WTC11 (cell line): Measurements from ENCODE around the gene UGT3A2. TPM values are rescaled to one million over a fixed set of nuclear protein-coding genes. Genes with fewer than 3 reads are reported as not detected.

Experiments used
- ATAC-seq: fragments of 200-7000 bp; cut with Tn5 transposase; 2 replicates; pipeline ENCODE4 v1.10.0; 2021; ENCODE audit warnings: mild to moderate bottlenecking, moderate library complexity
- Bru-seq: library from RNA; stranded (reverse); fragments of 400-500 nt; gene quantifications from one replicate; lab custom pipeline; 2021; lab: Mats Ljungman, UMichigan
- CTCF ChIA-PET: fragments of 300-600 bp; sonication (Branson Sonifier 250); formaldehyde crosslinking; loops from one replicate; lab custom pipeline; 2021; ENCODE audit warnings: antibody characterized with exemption; lab: Charles Lee
- POLR2A ChIA-PET: fragments of 350-600 bp; sonication (Branson Sonifier 250); formaldehyde crosslinking; loops from one replicate; lab custom pipeline; 2021; ENCODE audit warnings: antibody characterized with exemption; lab: Charles Lee
- DNase-seq: peaks from one replicate; pipeline ENCODE4 v3.0.0; 2021; ENCODE audit warnings: low spot score
- H3K27ac Mint-ChIP-seq: 2 replicates; pipeline ENCODE4 v1.8.0; 2021; ENCODE audit warnings: mixed read lengths
- H3K27me3 Mint-ChIP-seq: 2 replicates; pipeline ENCODE4 v1.8.0; 2021; ENCODE audit warnings: low read depth, mild to moderate bottlenecking, moderate library complexity, mixed read lengths
- H3K36me3 Mint-ChIP-seq: 2 replicates; pipeline ENCODE4 v1.8.0; 2021; ENCODE audit warnings: mixed read lengths
- H3K4me1 Mint-ChIP-seq: 2 replicates; pipeline ENCODE4 v1.8.0; 2022; ENCODE audit warnings: mixed read lengths
- H3K4me3 Mint-ChIP-seq: 2 replicates; pipeline ENCODE4 v1.8.0; 2021; ENCODE audit warnings: mild to moderate bottlenecking, moderate library complexity, mixed read lengths
- H3K9me3 Mint-ChIP-seq: 2 replicates; pipeline ENCODE4 v1.8.0; 2021; ENCODE audit warnings: mixed read lengths
- ATF3 ChIP-seq: sonication (generic); formaldehyde crosslinking; conservative IDR thresholded peaks from 2 replicates; pipeline ENCODE4 v1.8.1; 2022; ENCODE audit warnings: mild to moderate bottlenecking, missing genetic modification reagents
- ESRRA ChIP-seq: sonication (generic); formaldehyde crosslinking; IDR thresholded peaks from 2 replicates; pipeline ENCODE4 v1.8.1; 2022; ENCODE audit warnings: mild to moderate bottlenecking, missing genetic modification reagents, borderline replicate concordance
- ETV6 ChIP-seq: sonication (generic); formaldehyde crosslinking; IDR thresholded peaks from 2 replicates; pipeline ENCODE4 v1.8.1; 2022; ENCODE audit warnings: mild to moderate bottlenecking, missing genetic modification reagents
- FOXP1 ChIP-seq: sonication (generic); formaldehyde crosslinking; IDR thresholded peaks from 2 replicates; pipeline ENCODE4 v1.8.0; 2022; ENCODE audit warnings: missing genetic modification reagents, mild to moderate bottlenecking, moderate library complexity, borderline replicate concordance
- GABPB1 ChIP-seq: sonication (generic); formaldehyde crosslinking; IDR thresholded peaks from 2 replicates; pipeline ENCODE4 v1.8.1; 2023; ENCODE audit warnings: mild to moderate bottlenecking, missing genetic modification reagents
- GTF2I ChIP-seq: fragments of 250-450 bp; sonication (Bioruptor Pico); conservative IDR thresholded peaks from 2 replicates; pipeline ENCODE4 v1.4.0; 2021; ENCODE audit warnings: mild to moderate bottlenecking
- KAT7 ChIP-seq: sonication (generic); formaldehyde crosslinking; IDR thresholded peaks from 2 replicates; pipeline ENCODE4 v1.8.1; 2023; ENCODE audit warnings: missing genetic modification reagents, mild to moderate bottlenecking, borderline replicate concordance
- MAX ChIP-seq: sonication (generic); formaldehyde crosslinking; IDR thresholded peaks from 2 replicates; pipeline ENCODE4 v1.8.0; 2022; ENCODE audit warnings: mild to moderate bottlenecking, missing genetic modification reagents
- NR1H2 ChIP-seq: sonication (generic); formaldehyde crosslinking; IDR thresholded peaks from 2 replicates; pipeline ENCODE4 v1.9.0; 2021; ENCODE audit warnings: mild to moderate bottlenecking, moderate library complexity, missing genetic modification reagents
- PREB ChIP-seq: sonication (generic); formaldehyde crosslinking; IDR thresholded peaks from 2 replicates; pipeline ENCODE4 v1.8.1; 2022; ENCODE audit warnings: mild to moderate bottlenecking, missing genetic modification reagents, moderate library complexity, borderline replicate concordance
- SP1 ChIP-seq: sonication (generic); formaldehyde crosslinking; conservative IDR thresholded peaks from 2 replicates; pipeline ENCODE4 v1.8.1; 2022; ENCODE audit warnings: missing genetic modification reagents
- TP53 ChIP-seq: sonication (generic); formaldehyde crosslinking; IDR thresholded peaks from 2 replicates; pipeline ENCODE4 v1.8.1; 2023; ENCODE audit warnings: mild to moderate bottlenecking, missing genetic modification reagents
- USF1 ChIP-seq: sonication (generic); formaldehyde crosslinking; IDR thresholded peaks from 2 replicates; pipeline ENCODE4 v1.8.0; 2022; ENCODE audit warnings: mild to moderate bottlenecking, missing genetic modification reagents
- USF2 ChIP-seq: sonication (generic); formaldehyde crosslinking; IDR thresholded peaks from 2 replicates; pipeline ENCODE4 v1.8.1; 2023; ENCODE audit warnings: mild to moderate bottlenecking, missing genetic modification reagents, moderate library complexity
- ZMAT4 ChIP-seq: fragments of 250-450 bp; sonication (Bioruptor Pico); IDR thresholded peaks from 2 replicates; pipeline ENCODE4 v1.9.0; 2021; ENCODE audit warnings: mild to moderate bottlenecking
- ZNF232 ChIP-seq: sonication (generic); formaldehyde crosslinking; IDR thresholded peaks from 2 replicates; pipeline ENCODE4 v1.8.0; 2022; ENCODE audit warnings: mild to moderate bottlenecking, missing genetic modification reagents
- long read RNA-seq, 3 experiments: library from RNA in 1 of 3; library from capped mRNA in 1 of 3; library from polyadenylated mRNA in 1 of 3; unstranded in 2 of 3; stranded (forward) in 1 of 3; transcript quantifications; one replicate each; pipeline ENCODE4 v2.0.0, GENCODE V29; 2021
- total RNA-seq: library from RNA; stranded (reverse); gene quantifications from 3 replicates; pipeline ENCODE4 v1.2.3, GENCODE V29; 2021

Gene UGT3A2
- total RNA-seq (13.6 to 16.5 TPM (median 15.7 TPM) in 3 replicates), Bru-seq, nascent RNA (percentile 67 among the genes with signal in this experiment)
- long read RNA-seq, experiment 1, transcript UGT3A2-201 (7 exons, 2,355 nt), result major isoform, 84 of 114 reads
- long read RNA-seq, experiment 1, transcript UGT3A2-204 (6 exons, 1,924 nt), result minor isoform, 12 of 114 reads
- long read RNA-seq, experiment 1, partial matches to known transcripts, result 14 of 114 reads
- long read RNA-seq, experiment 1, other reads (novel, unspliced or antisense), result 4 of 114 reads
- long read RNA-seq, experiment 2, transcript UGT3A2-201 (7 exons, 2,355 nt), result major isoform, 12 of 37 reads
- long read RNA-seq, experiment 2, partial matches to known transcripts, result 15 of 37 reads
- long read RNA-seq, experiment 2, other reads (novel, unspliced or antisense), result 6 of 37 reads
- long read RNA-seq, experiment 3, transcript UGT3A2-201 (7 exons, 2,355 nt), result major isoform, 22 of 55 reads
- long read RNA-seq, experiment 3, partial matches to known transcripts, result 25 of 55 reads
- long read RNA-seq, experiment 3, other reads (novel, unspliced or antisense), result 6 of 55 reads

- Mint-ChIP-seq H3K4me1 (peaks cover 15% of the 10 kb centered on the region), H3K4me3 (peak within 1 kb of the TSS; percentile 89), H3K9me3 (no peaks in the 10 kb centered on the region), H3K27me3 (peaks cover 23% of the 10 kb centered on the region), H3K27ac (peak within 1 kb of the TSS; percentile 68), H3K36me3 (peaks cover 22% of the 10 kb centered on the region)
- ATAC-seq, result peak; percentile 99
- POLR2A ChIA-PET, result interaction anchor here (0.8 to 1.0 kb wide), 2 partner anchors 13 to 175 kb away, joined by 3 to 4 read pairs; partner anchors contain the start of gene NADK2
- CTCF ChIA-PET, result interaction anchor here (0.5 to 4.9 kb wide), 8 partner anchors 13 to 194 kb away, joined by 3 to 70 read pairs (median 4); partner anchors contain the start of genes NADK2 and UGT3A1
- TF ChIP-seq USF2 (CRISPR knock-in tag) (0 out of 2 replicates have a peak, but pooled peaks have one; percentile 9), ESRRA (CRISPR knock-in tag) (0 out of 2 replicates have a peak, but pooled peaks have one; percentile 55), ETV6 (CRISPR knock-in tag) (peak; percentile 59), FOXP1 (CRISPR knock-in tag) (peak; percentile 61; the same call in 1 of the 2 replicates), USF1 (CRISPR knock-in tag) (0 out of 2 replicates have a peak, but pooled peaks have one; percentile 41), ZNF232 (0 out of 2 replicates have a peak, but pooled peaks have one; percentile 10), SP1 (peak; percentile 59), PREB (CRISPR knock-in tag) (no peak), MAX (CRISPR knock-in tag) (peak; percentile 75), GABPB1 (CRISPR knock-in tag) (no peak)
- DNase-seq, result peak; percentile 77
Observed at GRCh38 chr5:36066540-36067210, at the start of gene UGT3A2. Gene UGT3A2 (minus strand): TSS chr5:36066882. CDS start chr5:36066789, 93 bp downstream.

- H3K9me3 Mint-ChIP-seq, result no peaks in the 10 kb centered on the region
- POLR2A ChIA-PET, result no interaction called here
- no peak overlapping the region for H3K4me3 Mint-ChIP-seq
- DNase-seq (no peak), ATAC-seq (no peak)
- no peaks in the 10 kb centered on the region for H3K27me3 Mint-ChIP-seq
- no peak overlapping the region for H3K27ac Mint-ChIP-seq
- H3K36me3 Mint-ChIP-seq, result 0 out of 2 replicates have a peak, but pooled peaks cover 2% of the 10 kb centered on the region
- no peak for TF ChIP-seq TP53 (CRISPR knock-in tag)
- no peak for TF ChIP-seq NR1H2 (CRISPR knock-in tag)
- TF ChIP-seq GTF2I (CRISPR knock-in tag), result no peak
- TF ChIP-seq KAT7 (CRISPR knock-in tag), result no peak
- TF ChIP-seq ZMAT4 (CRISPR knock-in tag), result no peak
- TF ChIP-seq ATF3 (CRISPR knock-in tag), result no peak
- TF ChIP-seq, all 79 proteins: peak for 0
- CTCF ChIA-PET, result interaction anchor here (1.7 kb wide), 1 partner anchor 32 kb away, joined by 9 read pairs; no protein-coding TSS in a partner anchor
- no peaks in the 10 kb centered on the region for H3K4me1 Mint-ChIP-seq
Observed at GRCh38 chr5:36111238-36111637, 44.6 kb upstream of the UGT3A2 start.
